ENCODE data around the gene MYLK2. TPM values are rescaled to one million over a fixed set of nuclear protein-coding genes. Genes with fewer than 3 reads are reported as not detected.

The MYLK2 gene
- total and polyA plus RNA-seq, 2 of the 4 experiments (the other 2 are of a cell fraction): 0.18 to 0.27 TPM

DNA sequence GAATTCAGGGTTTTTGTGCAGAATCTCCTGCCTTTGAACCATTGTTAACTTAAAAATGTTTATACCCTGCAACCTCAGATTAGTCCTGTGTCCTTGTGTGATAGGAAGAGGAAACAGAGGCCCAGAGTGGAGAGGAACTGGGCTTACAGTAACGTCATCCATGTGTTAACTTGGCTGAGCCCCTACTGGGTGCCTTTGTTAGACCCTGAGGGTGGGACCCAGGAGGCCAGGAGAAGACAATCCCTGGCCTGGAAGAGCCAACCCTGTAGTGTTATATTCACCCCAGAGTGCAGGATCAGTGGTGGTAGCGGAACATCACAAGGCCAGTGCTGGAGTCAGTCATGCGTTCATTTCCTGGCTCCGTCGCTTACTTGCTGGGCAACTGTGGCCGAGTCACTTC lies 10.6 kb downstream of the MYLK2 start:
- Histone ChIP-seq H3K4me3 (ENCODE audit: insufficient read depth, low read depth, low read length) (no peak overlapping the region), H3K14ac (replicated peaks; ENCODE audit: low read depth, low read length) (no peak overlapping the region), H3K36me3 (ENCODE audit: control insufficient read depth, insufficient read depth, low read length) (no peaks in the 10 kb centered on the region), H3K56ac (ENCODE audit: extremely low read depth, insufficient read depth, low read length) (no peak overlapping the region), H3K18ac (ENCODE audit: low read depth, low read length) (no peak overlapping the region), H2BK120ac (ENCODE audit: low read depth, low read length) (no peak overlapping the region), H3K4ac (ENCODE audit: low read depth, low read length) (no peak overlapping the region), H3K79me1 (ENCODE audit: low read depth in 1 of 2, low read length in 2 of 2) (no peaks in the 10 kb centered on the region), H3K4me2 (ENCODE audit: low read depth, low read length) (no peak overlapping the region), H4K5ac (ENCODE audit: low read depth, low read length) (no peak overlapping the region), H3K9me1 (ENCODE audit: insufficient read depth, low read length) (peaks cover 3% of the 10 kb centered on the region; the same call in 1 of the 2 replicates), H3K9ac (ENCODE audit: low read depth, low read length) (no peak overlapping the region), H4K91ac (ENCODE audit: insufficient read depth, low read depth, low read length) (no peak overlapping the region), H2BK20ac (ENCODE audit: low read depth, low read length) (no peak overlapping the region), H2BK15ac (ENCODE audit: low read depth, low read length) (no peak overlapping the region), H2AK5ac (ENCODE audit: low read depth, low read length) (no peak overlapping the region), H2AK9ac (replicated peaks; ENCODE audit: low read depth, low read length, poor library complexity) (no peak overlapping the region), H4K20me1 (ENCODE audit: insufficient read depth, low read length) (no peaks in the 10 kb centered on the region), H3K9me3 (ENCODE audit: control insufficient read depth, insufficient read depth, low read length) (no peaks in the 10 kb centered on the region), H2AFZ (replicated peaks; ENCODE audit: low read length, poor library complexity) (no peak overlapping the region), H3K4me1 (ENCODE audit: control insufficient read depth, insufficient read depth, low read length) (no peaks in the 10 kb centered on the region), H4K8ac (ENCODE audit: low read depth in 2 of 2, low read length in 2 of 2) (no peak overlapping the region), H3K27me3 (ENCODE audit: control insufficient read depth, insufficient read depth, low read length) (peaks cover 8% of the 10 kb centered on the region), H3K23ac (ENCODE audit: low read depth, low read length) (no peak overlapping the region), H2BK5ac (ENCODE audit: low read depth, low read length, poor library complexity, severe bottlenecking) (no peak overlapping the region), H3K27ac (ENCODE audit: insufficient read depth, low read length) (no peak overlapping the region)
- in situ Hi-C loops (cut with MboI; ENCODE audit: low sequenced_read_pairs) (loop anchor here (10.0 to 25.0 kb wide), 3 partner anchors 125 to 833 kb away; partner anchors contain the start of genes C20orf203 and PDRG1), intact Hi-C loops (cut with micrococcal nuclease) (no loop called here), dilution Hi-C loops (cut with HindIII; ENCODE audit: low sequenced_read_pairs, unreplicated experiment) (no loop called here)
- ATAC-seq (ENCODE audit: low read depth) (no peak), DNase-seq (no peak)
- POLR2A ChIA-PET (ENCODE audit: unreplicated experiment): no interaction called here
- CTCF ChIA-PET: interaction anchor here (0.9 kb wide), 1 partner anchor 13 kb away, joined by 3 read pairs; no protein-coding TSS in a partner anchor
- no TSS peak for BruUV-seq (replicated peaks)
- TF ChIP-seq MAFK (IDR thresholded peaks at IDR 0.05; ENCODE audit: low read depth, low read length) (no peak), CEBPB (IDR thresholded peaks at IDR 0.05; ENCODE audit: low read depth, low read length) (no peak), USF2 (IDR thresholded peaks at IDR 0.05; ENCODE audit: low read depth, low read length) (no peak), RAD21 (IDR thresholded peaks at IDR 0.05; ENCODE audit: low read length) (no peak), CHD1 (IDR thresholded peaks at IDR 0.05; ENCODE audit: low read depth, low read length) (no peak), MXI1 (IDR thresholded peaks at IDR 0.05; ENCODE audit: borderline replicate concordance, low read depth, low read length) (no peak), RFX5 (IDR thresholded peaks at IDR 0.05; ENCODE audit: low read depth, low read length) (no peak), SMC3 (IDR thresholded peaks at IDR 0.05; ENCODE audit: low read depth, low read length) (no peak), NFE2L2 (IDR thresholded peaks at IDR 0.05; ENCODE audit: low read depth, low read length) (no peak), FOS (IDR thresholded peaks at IDR 0.05; ENCODE audit: low read depth, low read length) (no peak), RCOR1 (IDR thresholded peaks at IDR 0.05; ENCODE audit: insufficient replicate concordance, low read length) (no peak)
- TF ChIP-seq, protein P1, sequence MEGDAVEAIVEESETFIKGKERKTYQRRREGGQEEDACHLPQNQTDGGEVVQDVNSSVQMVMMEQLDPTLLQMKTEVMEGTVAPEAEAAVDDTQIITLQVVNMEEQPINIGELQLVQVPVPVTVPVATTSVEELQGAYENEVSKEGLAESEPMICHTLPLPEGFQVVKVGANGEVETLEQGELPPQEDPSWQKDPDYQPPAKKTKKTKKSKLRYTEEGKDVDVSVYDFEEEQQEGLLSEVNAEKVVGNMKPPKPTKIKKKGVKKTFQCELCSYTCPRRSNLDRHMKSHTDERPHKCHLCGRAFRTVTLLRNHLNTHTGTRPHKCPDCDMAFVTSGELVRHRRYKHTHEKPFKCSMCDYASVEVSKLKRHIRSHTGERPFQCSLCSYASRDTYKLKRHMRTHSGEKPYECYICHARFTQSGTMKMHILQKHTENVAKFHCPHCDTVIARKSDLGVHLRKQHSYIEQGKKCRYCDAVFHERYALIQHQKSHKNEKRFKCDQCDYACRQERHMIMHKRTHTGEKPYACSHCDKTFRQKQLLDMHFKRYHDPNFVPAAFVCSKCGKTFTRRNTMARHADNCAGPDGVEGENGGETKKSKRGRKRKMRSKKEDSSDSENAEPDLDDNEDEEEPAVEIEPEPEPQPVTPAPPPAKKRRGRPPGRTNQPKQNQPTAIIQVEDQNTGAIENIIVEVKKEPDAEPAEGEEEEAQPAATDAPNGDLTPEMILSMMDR (conservative IDR thresholded peaks at IDR 0.05; ENCODE audit: low read depth, low read length): no peak
- TF ChIP-seq, protein P2, sequence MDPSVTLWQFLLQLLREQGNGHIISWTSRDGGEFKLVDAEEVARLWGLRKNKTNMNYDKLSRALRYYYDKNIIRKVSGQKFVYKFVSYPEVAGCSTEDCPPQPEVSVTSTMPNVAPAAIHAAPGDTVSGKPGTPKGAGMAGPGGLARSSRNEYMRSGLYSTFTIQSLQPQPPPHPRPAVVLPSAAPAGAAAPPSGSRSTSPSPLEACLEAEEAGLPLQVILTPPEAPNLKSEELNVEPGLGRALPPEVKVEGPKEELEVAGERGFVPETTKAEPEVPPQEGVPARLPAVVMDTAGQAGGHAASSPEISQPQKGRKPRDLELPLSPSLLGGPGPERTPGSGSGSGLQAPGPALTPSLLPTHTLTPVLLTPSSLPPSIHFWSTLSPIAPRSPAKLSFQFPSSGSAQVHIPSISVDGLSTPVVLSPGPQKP (IDR thresholded peaks at IDR 0.05; ENCODE audit: borderline replicate concordance, low read depth, low read length): no peak
- 80% methylated on average over 1 of the region's 6 CpGs; no CpG with 5 or more reads in 1 of the 2 experiments for WGBS, 2 experiments (ENCODE audit: extremely low coverage in 2 of 2, insufficient read length in 1 of 2)

Measured in IMR-90 (cell line).